GM12878 (cell line): ENCODE measurements around the gene TRPM5.

Experiments used
- GABPA ChIP-seq: IDR thresholded peaks from 2 replicates; pipeline ENCODE4 v1.6.1; 2014; ENCODE audit warnings: antibody characterized with exemption, low read depth, mild to moderate bottlenecking, inconsistent platforms
- IKZF1 ChIP-seq: fragments of 450-650 bp; conservative IDR thresholded peaks from 2 replicates; pipeline ENCODE4 v1.6.1; 2017; ENCODE audit warnings: antibody characterized with exemption, mild to moderate bottlenecking
- JUNB ChIP-seq: IDR thresholded peaks from 2 replicates; pipeline ENCODE4 v1.6.1; 2016; ENCODE audit warnings: antibody characterized with exemption, mild to moderate bottlenecking
- KDM1A ChIP-seq: fragments of 200-600 bp; sonication (generic); IDR thresholded peaks from 2 replicates; pipeline ENCODE4 v1.6.1; 2016; ENCODE audit warnings: borderline replicate concordance
- NRF1 ChIP-seq: conservative IDR thresholded peaks from 2 replicates; pipeline ENCODE4 v1.6.1; 2011; ENCODE audit warnings: mild to moderate bottlenecking, low read depth, low read length, improper control_type of control experiment
- POLR2A ChIP-seq: IDR thresholded peaks from 2 replicates; pipeline ENCODE4 v1.6.1; 2011; ENCODE audit warnings: low read depth, mild to moderate bottlenecking, low read length
- POLR2AphosphoS5 ChIP-seq: IDR thresholded peaks from 2 replicates; pipeline ENCODE4 v1.6.1; 2011; ENCODE audit warnings: mild to moderate bottlenecking, low read length, inconsistent platforms
- RAD21 ChIP-seq: IDR thresholded peaks from 2 replicates; pipeline ENCODE4 v1.6.1; 2011; ENCODE audit warnings: mild to moderate bottlenecking, low read depth, low read length, moderate library complexity; ENCODE audit not compliant: insufficient read depth
- RFX5 ChIP-seq: IDR thresholded peaks from 2 replicates; pipeline ENCODE4 v1.6.1; 2011; ENCODE audit warnings: low read depth, low read length, improper control_type of control experiment
- TF ChIP-seq, protein P1 (sequence below): fragments of 450-650 bp; IDR thresholded peaks from 2 replicates; pipeline ENCODE4 v1.6.1; 2016; ENCODE audit warnings: mild to moderate bottlenecking, moderate library complexity, borderline replicate concordance
- TF ChIP-seq, protein P2 (sequence below), 3 experiments: IDR thresholded peaks in 2 of 3; conservative IDR thresholded peaks in 1 of 3; 2 replicates each; pipeline ENCODE4 v1.5.1; 2011; ENCODE audit warnings: low read depth in 3 of 3, low read length in 3 of 3, mild to moderate bottlenecking in 3 of 3, control low read depth in 2 of 3, moderate library complexity in 2 of 3, inconsistent platforms in 1 of 3, mixed read lengths in 1 of 3; ENCODE audit not compliant: control insufficient read depth in 2 of 3, insufficient read depth in 1 of 3; ENCODE audit errors: extremely low read depth in 1 of 3
- TF ChIP-seq, protein P3 (sequence below): fragments of 450-650 bp; IDR thresholded peaks from 2 replicates; pipeline ENCODE4 v1.6.1; 2018; ENCODE audit warnings: mild to moderate bottlenecking, low read depth, moderate library complexity; ENCODE audit not compliant: partially characterized antibody

DNA sequence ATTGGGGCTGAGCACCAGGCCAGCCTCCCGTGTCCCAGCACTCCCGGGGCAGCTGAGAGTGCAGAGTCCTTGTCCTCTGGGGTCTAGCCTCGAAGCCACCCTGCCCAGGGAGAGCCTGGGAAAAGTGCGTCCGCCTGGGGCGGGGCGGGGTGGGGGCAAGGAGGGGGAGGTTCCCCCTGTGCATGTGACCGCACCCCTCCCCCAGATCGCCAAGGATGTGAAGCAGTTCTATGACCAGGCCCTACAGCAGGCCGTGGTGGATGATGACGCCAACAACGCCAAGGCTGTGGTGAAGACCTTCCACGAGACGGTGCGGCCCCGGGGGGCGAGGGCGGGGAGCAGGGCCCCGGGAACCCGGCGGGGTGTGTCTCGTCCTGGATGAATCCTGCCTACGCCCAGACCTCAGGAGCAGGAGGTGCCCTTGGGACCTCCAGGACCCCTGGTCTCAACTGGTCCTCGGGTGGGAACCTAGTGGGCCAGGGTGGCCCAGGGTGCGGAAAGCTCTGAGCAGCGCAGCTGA lies 49.0 kb downstream of the TRPM5 start:
- TF ChIP-seq IKZF1 (no peak), POLR2A (peak; percentile 16; the same call in 1 of the 2 replicates), JUNB (no peak), POLR2AphosphoS5 (no peak), RFX5 (no peak), GABPA (no peak), RAD21 (no peak), KDM1A (no peak), NRF1 (no peak)
- TF ChIP-seq, protein P1, sequence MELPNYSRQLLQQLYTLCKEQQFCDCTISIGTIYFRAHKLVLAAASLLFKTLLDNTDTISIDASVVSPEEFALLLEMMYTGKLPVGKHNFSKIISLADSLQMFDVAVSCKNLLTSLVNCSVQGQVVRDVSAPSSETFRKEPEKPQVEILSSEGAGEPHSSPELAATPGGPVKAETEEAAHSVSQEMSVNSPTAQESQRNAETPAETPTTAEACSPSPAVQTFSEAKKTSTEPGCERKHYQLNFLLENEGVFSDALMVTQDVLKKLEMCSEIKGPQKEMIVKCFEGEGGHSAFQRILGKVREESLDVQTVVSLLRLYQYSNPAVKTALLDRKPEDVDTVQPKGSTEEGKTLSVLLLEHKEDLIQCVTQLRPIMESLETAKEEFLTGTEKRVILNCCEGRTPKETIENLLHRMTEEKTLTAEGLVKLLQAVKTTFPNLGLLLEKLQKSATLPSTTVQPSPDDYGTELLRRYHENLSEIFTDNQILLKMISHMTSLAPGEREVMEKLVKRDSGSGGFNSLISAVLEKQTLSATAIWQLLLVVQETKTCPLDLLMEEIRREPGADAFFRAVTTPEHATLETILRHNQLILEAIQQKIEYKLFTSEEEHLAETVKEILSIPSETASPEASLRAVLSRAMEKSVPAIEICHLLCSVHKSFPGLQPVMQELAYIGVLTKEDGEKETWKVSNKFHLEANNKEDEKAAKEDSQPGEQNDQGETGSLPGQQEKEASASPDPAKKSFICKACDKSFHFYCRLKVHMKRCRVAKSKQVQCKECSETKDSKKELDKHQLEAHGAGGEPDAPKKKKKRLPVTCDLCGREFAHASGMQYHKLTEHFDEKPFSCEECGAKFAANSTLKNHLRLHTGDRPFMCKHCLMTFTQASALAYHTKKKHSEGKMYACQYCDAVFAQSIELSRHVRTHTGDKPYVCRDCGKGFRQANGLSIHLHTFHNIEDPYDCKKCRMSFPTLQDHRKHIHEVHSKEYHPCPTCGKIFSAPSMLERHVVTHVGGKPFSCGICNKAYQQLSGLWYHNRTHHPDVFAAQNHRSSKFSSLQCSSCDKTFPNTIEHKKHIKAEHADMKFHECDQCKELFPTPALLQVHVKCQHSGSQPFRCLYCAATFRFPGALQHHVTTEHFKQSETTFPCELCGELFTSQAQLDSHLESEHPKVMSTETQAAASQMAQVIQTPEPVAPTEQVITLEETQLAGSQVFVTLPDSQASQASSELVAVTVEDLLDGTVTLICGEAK = no peak
- TF ChIP-seq, protein P2, sequence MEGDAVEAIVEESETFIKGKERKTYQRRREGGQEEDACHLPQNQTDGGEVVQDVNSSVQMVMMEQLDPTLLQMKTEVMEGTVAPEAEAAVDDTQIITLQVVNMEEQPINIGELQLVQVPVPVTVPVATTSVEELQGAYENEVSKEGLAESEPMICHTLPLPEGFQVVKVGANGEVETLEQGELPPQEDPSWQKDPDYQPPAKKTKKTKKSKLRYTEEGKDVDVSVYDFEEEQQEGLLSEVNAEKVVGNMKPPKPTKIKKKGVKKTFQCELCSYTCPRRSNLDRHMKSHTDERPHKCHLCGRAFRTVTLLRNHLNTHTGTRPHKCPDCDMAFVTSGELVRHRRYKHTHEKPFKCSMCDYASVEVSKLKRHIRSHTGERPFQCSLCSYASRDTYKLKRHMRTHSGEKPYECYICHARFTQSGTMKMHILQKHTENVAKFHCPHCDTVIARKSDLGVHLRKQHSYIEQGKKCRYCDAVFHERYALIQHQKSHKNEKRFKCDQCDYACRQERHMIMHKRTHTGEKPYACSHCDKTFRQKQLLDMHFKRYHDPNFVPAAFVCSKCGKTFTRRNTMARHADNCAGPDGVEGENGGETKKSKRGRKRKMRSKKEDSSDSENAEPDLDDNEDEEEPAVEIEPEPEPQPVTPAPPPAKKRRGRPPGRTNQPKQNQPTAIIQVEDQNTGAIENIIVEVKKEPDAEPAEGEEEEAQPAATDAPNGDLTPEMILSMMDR (IDR thresholded peaks at IDR 0.05 in 2 of 3, conservative IDR thresholded peaks at IDR 0.05 in 1 of 3; ENCODE audit: control insufficient read depth in 2 of 3, extremely low read depth in 1 of 3, insufficient read depth in 1 of 3, low read depth in 3 of 3, low read length in 3 of 3) = no peak
- TF ChIP-seq, protein P3, sequence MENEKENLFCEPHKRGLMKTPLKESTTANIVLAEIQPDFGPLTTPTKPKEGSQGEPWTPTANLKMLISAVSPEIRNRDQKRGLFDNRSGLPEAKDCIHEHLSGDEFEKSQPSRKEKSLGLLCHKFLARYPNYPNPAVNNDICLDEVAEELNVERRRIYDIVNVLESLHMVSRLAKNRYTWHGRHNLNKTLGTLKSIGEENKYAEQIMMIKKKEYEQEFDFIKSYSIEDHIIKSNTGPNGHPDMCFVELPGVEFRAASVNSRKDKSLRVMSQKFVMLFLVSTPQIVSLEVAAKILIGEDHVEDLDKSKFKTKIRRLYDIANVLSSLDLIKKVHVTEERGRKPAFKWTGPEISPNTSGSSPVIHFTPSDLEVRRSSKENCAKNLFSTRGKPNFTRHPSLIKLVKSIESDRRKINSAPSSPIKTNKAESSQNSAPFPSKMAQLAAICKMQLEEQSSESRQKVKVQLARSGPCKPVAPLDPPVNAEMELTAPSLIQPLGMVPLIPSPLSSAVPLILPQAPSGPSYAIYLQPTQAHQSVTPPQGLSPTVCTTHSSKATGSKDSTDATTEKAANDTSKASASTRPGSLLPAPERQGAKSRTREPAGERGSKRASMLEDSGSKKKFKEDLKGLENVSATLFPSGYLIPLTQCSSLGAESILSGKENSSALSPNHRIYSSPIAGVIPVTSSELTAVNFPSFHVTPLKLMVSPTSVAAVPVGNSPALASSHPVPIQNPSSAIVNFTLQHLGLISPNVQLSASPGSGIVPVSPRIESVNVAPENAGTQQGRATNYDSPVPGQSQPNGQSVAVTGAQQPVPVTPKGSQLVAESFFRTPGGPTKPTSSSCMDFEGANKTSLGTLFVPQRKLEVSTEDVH = no peak
